ENCODE results near the gene PRRC1.

DNA sequence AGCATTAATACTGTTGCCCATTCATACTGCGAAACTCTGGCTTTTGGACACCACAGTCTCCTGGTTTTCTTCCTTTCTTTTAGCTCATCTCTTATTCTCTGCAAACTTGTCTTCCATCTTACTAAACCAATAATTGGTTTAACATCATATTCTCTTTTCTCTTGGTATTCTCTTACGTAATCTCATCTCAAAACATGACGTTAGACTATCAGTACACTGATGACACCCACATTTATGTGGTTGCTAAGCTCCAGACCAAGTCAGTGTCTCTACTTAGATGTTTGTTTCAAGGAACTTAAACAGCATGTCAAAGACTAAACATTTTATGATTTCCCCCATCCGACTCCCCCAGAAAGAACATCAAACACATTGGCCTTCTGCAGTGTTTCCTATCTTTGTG lies 2.1 kb downstream of the PRRC1 start:
- no peak for TF ChIP-seq POLR2A (IDR thresholded peaks at IDR 0.05)
- TF ChIP-seq, protein P1, sequence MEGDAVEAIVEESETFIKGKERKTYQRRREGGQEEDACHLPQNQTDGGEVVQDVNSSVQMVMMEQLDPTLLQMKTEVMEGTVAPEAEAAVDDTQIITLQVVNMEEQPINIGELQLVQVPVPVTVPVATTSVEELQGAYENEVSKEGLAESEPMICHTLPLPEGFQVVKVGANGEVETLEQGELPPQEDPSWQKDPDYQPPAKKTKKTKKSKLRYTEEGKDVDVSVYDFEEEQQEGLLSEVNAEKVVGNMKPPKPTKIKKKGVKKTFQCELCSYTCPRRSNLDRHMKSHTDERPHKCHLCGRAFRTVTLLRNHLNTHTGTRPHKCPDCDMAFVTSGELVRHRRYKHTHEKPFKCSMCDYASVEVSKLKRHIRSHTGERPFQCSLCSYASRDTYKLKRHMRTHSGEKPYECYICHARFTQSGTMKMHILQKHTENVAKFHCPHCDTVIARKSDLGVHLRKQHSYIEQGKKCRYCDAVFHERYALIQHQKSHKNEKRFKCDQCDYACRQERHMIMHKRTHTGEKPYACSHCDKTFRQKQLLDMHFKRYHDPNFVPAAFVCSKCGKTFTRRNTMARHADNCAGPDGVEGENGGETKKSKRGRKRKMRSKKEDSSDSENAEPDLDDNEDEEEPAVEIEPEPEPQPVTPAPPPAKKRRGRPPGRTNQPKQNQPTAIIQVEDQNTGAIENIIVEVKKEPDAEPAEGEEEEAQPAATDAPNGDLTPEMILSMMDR (IDR thresholded peaks at IDR 0.05), result no peak

All from vagina (tissue), 2 donors.